HG02973 (cell line): Measurements from ENCODE around the gene DCAF8L2.
"Not testable (repeated sequence)": the region's sequence is repeated elsewhere in the genome, so short reads cannot be mapped to it uniquely, and the experiment has no call there.

Experiments
- ATAC-seq: cut with Tn5 transposase; IDR thresholded peaks from one replicate; pipeline ENCODE4 v1.9.1; 2021; ENCODE audit warnings: moderate library complexity; ENCODE audit not compliant: unreplicated experiment

The DCAF8L2 gene

GRCh38 chrX:27590044-27590443, at the start of gene DCAF8L2:
Gene DCAF8L2, plus strand, starts transcription at chrX:27590344. Its CDS starts 156,552 bp downstream, at chrX:27746896.
- no peak for ATAC-seq

GRCh38 chrX:27541161-27541560, 49.0 kb upstream of the DCAF8L2 start:
- ATAC-seq = not testable (repeated sequence)

GRCh38 chrX:27548624-27549023, 41.5 kb upstream of the DCAF8L2 start:
- ATAC-seq = no peak

GRCh38 chrX:27549688-27550087, 40.5 kb upstream of the DCAF8L2 start:
- ATAC-seq = no peak

- ATAC-seq = no peak
Observed at GRCh38 chrX:27555514-27555913, 34.6 kb upstream of the DCAF8L2 start.

GRCh38 chrX:27565992-27566391, 24.2 kb upstream of the DCAF8L2 start:
- no peak for ATAC-seq

- ATAC-seq = no peak
Observed at GRCh38 chrX:27571164-27571563, 19.0 kb upstream of the DCAF8L2 start.

GRCh38 chrX:27575565-27575964, 14.6 kb upstream of the DCAF8L2 start:
- ATAC-seq = no peak

- ATAC-seq = no peak
Observed at GRCh38 chrX:27583976-27584375, 6.2 kb upstream of the DCAF8L2 start.

- ATAC-seq = no peak
Observed at GRCh38 chrX:27591938-27592337, 1.8 kb downstream of the DCAF8L2 start.

- ATAC-seq = no peak
Observed at GRCh38 chrX:27597508-27597907, 7.4 kb downstream of the DCAF8L2 start.

- ATAC-seq = no peak
Observed at GRCh38 chrX:27598312-27598711, 8.2 kb downstream of the DCAF8L2 start.

- no peak for ATAC-seq
Observed at GRCh38 chrX:27599928-27600327, 9.8 kb downstream of the DCAF8L2 start.

- ATAC-seq = no peak
Observed at GRCh38 chrX:27600686-27601085, 10.5 kb downstream of the DCAF8L2 start.

GRCh38 chrX:27608671-27609070, 18.5 kb downstream of the DCAF8L2 start:
- no peak for ATAC-seq

- ATAC-seq = no peak
Observed at GRCh38 chrX:27619459-27619858, 29.3 kb downstream of the DCAF8L2 start.

GRCh38 chrX:27619975-27620374, 29.8 kb downstream of the DCAF8L2 start:
- ATAC-seq = no peak

GRCh38 chrX:27622883-27623282, 32.7 kb downstream of the DCAF8L2 start:
- ATAC-seq = no peak

GRCh38 chrX:27626066-27626465, 35.9 kb downstream of the DCAF8L2 start:
- ATAC-seq = no peak

GRCh38 chrX:27633328-27633727, 43.2 kb downstream of the DCAF8L2 start:
- no peak for ATAC-seq

GRCh38 chrX:27656581-27656980, 66.4 kb downstream of the DCAF8L2 start:
- ATAC-seq = no peak

GRCh38 chrX:27660878-27661277, 70.7 kb downstream of the DCAF8L2 start:
- no peak for ATAC-seq

GRCh38 chrX:27671234-27671633, 81.1 kb downstream of the DCAF8L2 start:
- ATAC-seq = no peak

- ATAC-seq = no peak
Observed at GRCh38 chrX:27674491-27674890, 84.3 kb downstream of the DCAF8L2 start.
